Left lobe of liver (tissue), 2 donors: ENCODE measurements around the gene GPR37L1. TPM values are rescaled to one million over a fixed set of nuclear protein-coding genes. Genes with fewer than 3 reads are reported as not detected.
"Not testable (repeated sequence)": the region's sequence is repeated elsewhere in the genome, so short reads cannot be mapped to it uniquely, and the experiment has no call there.

Experiments
- ATAC-seq: fragments of 200-7000 bp; cut with Tn5 transposase; one replicate; pipeline ENCODE4 v1.9.1; 2020; ENCODE audit warnings: mild to moderate bottlenecking, moderate library complexity
- DNase-seq: peaks from one replicate; pipeline ENCODE4 v3.0.0-alpha.2; 2020; ENCODE audit warnings: low spot score
- total RNA-seq: library from RNA; stranded (reverse); gene quantifications from one replicate; pipeline ENCODE4 v1.2.1, GENCODE V29; 2021
- donor health status: DM: no; HTN: no; CAD: no; lungs with moderate emphysema.
- donor health status: DM: no; HTN: yes; CAD: no.

Gene GPR37L1
- total RNA-seq, 1 donor from 2014 or later: not detected

GRCh38 chr1:202167054-202167453 lies 44.3 kb downstream of the GPR37L1 start:
- not testable (repeated sequence) for ATAC-seq, DNase-seq

GRCh38 chr1:202167708-202168415 lies 45.1 kb downstream of the GPR37L1 start:
- DNase-seq (no peak), ATAC-seq (no peak)

GRCh38 chr1:202168861-202169260 lies 46.1 kb downstream of the GPR37L1 start:
- ATAC-seq (no peak), DNase-seq (no peak)

GRCh38 chr1:202170726-202171125 lies 48.0 kb downstream of the GPR37L1 start:
- DNase-seq (no peak), ATAC-seq (no peak)

- peak; percentile 80 for ATAC-seq
- DNase-seq: no peak
Observed at GRCh38 chr1:202171292-202172014, 48.7 kb downstream of the GPR37L1 start.

- ATAC-seq (peak; percentile 63), DNase-seq (no peak)
Observed at GRCh38 chr1:202172015-202172355, 49.3 kb downstream of the GPR37L1 start.

- DNase-seq: no peak
- ATAC-seq: no peak
Observed at GRCh38 chr1:202173993-202174392, 51.3 kb downstream of the GPR37L1 start.

- DNase-seq (no peak), ATAC-seq (no peak)
Observed at GRCh38 chr1:202176949-202177927, 54.5 kb downstream of the GPR37L1 start.

- DNase-seq: no peak
- ATAC-seq: no peak
Observed at GRCh38 chr1:202179828-202180750, 57.4 kb downstream of the GPR37L1 start.

GRCh38 chr1:202180751-202181139 lies 58.0 kb downstream of the GPR37L1 start:
- not testable (repeated sequence) for ATAC-seq, DNase-seq

- ATAC-seq (no peak), DNase-seq (no peak)
Observed at GRCh38 chr1:202181586-202181985, 58.9 kb downstream of the GPR37L1 start.

- DNase-seq (no peak), ATAC-seq (no peak)
Observed at GRCh38 chr1:202182040-202182877, 59.5 kb downstream of the GPR37L1 start.

Other genes starting within 250 kb of the GPR37L1 start
- gene SHISA4, start 234.0 kb upstream of the GPR37L1 start, total RNA-seq: 4.4 TPM
- 1.0 TPM for gene LMOD1, start 176.4 kb upstream of the GPR37L1 start, total RNA-seq
- 42.0 TPM for gene TIMM17A, start 167.4 kb upstream of the GPR37L1 start, total RNA-seq
- gene RNPEP, start 140.3 kb upstream of the GPR37L1 start, total RNA-seq: 36.3 TPM
- 16.2 TPM for gene ELF3, start 112.3 kb upstream of the GPR37L1 start, total RNA-seq
- 34.6 TPM for gene ARL8A, start 21.8 kb downstream of the GPR37L1 start, total RNA-seq
- 0.86 TPM for gene PTPN7, start 37.7 kb downstream of the GPR37L1 start, total RNA-seq
- 1.4 TPM for gene LGR6, start 70.9 kb downstream of the GPR37L1 start, total RNA-seq
- gene UBE2T, start 219.0 kb downstream of the GPR37L1 start, total RNA-seq: 1.1 TPM
- gene PPP1R12B, start 225.8 kb downstream of the GPR37L1 start, total RNA-seq: 14.6 TPM